ENCODE data around the gene EFNA5. TPM values are rescaled to one million over a fixed set of nuclear protein-coding genes. Genes with fewer than 3 reads are reported as not detected.

The EFNA5 gene
- total RNA-seq, 2 donors from 2014 or later = not detected

DNA sequence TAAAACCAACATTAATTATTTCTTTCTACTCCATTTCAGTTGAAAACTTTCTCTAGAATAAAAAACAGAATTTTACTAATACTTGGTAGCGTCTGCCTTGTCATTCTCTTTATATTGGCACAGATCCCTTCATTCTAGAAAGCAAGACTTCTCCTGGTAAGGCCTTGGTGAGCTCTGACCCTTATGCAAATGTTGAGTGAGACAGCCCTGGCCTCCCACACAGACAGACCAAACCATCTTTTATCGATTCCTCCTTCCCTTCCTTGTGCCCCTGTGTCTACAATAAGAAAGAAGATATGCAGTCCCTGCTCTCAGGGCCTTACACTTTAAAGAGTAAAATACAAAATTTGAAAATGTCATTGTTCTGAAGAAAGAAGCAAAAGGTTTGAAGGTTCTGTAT, 262.2 kb downstream of the EFNA5 start:
- Mint-ChIP-seq H3K27me3 (peaks cover 4% of the 10 kb centered on the region), H3K4me1 (no peaks in the 10 kb centered on the region), H3K9me3 (no peaks in the 10 kb centered on the region), H3K36me3 (ENCODE audit: low read depth) (no peaks in the 10 kb centered on the region), H3K27ac (no peak overlapping the region), H3K4me3 (no peak overlapping the region)
- ATAC-seq (replicated peaks) = no peak

DNA sequence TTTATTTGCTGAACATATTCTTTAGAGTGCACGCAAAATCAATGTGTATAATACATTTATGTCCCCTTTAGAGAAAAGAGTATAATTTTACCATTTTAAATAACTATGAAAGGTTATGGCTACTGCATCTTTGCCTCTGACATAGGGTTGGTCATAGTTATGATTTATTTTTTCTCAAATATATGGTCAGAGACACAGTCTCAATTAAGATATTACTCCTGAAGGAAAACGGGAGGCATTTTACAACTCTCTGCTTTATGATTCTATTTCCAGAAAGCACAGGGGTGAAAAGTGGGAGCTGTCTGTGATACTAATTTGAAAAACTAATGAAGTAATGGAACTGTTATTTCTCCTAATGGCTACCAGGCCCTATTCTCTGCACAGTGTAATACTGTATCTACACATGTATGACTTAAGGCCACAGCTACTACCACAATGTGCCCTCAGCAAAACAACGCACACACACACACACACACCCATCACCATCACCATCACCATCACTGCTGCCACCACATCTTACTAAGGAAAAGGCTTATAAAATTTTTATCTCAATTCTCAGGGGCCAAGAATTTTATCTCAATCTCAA, 262.9 kb downstream of the EFNA5 start:
- Mint-ChIP-seq H3K4me1 (no peaks in the 10 kb centered on the region), H3K27me3 (peaks cover 3% of the 10 kb centered on the region), H3K9me3 (no peaks in the 10 kb centered on the region), H3K36me3 (ENCODE audit: low read depth) (no peaks in the 10 kb centered on the region), H3K4me3 (no peak overlapping the region), H3K27ac (no peak overlapping the region)
- no peak for ATAC-seq (replicated peaks)

DNA sequence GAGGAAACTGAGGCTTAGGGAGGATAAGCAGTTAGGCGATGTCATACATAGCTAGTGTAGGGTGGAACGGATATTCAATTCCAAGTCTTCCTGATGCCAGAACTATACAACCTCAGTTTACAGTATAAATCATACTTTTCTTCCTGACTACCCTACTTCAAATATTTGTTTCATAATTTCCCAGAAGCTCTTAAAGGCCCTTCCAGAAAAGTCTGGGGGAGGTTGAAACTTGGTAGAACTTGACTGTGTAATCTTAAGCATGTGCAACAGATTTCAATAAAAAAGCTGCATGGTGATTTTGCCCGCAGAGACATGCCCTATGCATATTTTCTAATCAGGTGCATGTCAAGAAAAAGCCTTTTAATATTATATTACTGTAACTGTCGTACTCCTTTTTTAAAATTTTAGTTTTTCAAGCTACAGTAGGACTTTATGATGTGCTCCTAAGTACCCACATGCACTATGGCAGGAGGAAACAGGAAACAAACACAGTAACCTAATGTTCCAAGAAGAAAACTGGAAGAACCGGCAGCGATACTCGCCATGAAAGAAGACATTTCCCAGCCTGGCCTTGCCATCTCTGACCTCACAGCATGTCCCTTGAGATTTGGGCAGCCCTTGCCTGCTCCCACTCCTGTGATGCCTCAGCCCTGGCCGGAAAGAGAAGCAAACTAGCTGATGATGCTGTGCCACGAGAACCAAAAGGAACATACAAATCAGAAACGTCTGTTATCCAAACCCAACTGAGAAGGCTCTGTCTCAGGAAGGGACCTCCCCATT, 266.0 kb downstream of the EFNA5 start:
- Mint-ChIP-seq H3K4me3 (no peak overlapping the region), H3K36me3 (ENCODE audit: low read depth) (no peaks in the 10 kb centered on the region), H3K27me3 (no peaks in the 10 kb centered on the region), H3K9me3 (no peaks in the 10 kb centered on the region), H3K4me1 (no peaks in the 10 kb centered on the region), H3K27ac (no peak overlapping the region)
- ATAC-seq (replicated peaks) = no peak

DNA sequence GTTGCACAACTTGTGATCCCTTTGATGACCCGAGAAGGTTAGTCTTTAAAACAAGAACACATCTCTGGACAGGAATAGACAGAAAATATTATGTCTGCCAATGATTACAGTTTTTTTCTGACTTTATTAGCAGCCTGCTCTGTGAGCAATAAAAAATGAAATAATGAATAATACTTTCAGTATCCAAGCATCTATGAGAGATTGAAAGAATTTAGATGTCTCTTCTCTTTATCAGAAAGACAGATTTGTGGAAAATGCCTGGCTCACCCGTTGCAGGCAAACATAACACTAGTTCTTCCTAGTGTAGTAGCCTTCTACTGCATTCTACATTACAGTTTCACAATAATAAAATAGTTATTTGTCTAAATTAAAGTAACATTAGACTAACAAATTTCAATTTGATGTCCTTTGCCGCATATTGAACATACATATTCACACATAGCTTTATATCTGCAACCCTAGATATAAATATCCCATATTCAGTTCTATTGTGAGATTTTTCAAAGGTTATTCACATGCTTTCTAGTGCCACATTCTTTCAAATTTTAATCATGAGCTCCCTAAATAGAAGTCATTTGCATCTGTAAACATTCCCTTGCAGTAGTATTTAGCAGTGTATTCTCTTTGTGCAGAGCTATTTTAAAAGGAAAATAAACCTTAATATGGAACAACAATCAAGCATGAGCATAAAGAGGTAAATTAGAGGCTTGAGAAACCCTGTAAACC, 267.3 kb downstream of the EFNA5 start:
- H3K27ac Mint-ChIP-seq = no peak overlapping the region
- H3K9me3 Mint-ChIP-seq = no peaks in the 10 kb centered on the region
- peaks cover 5% of the 10 kb centered on the region for H3K27me3 Mint-ChIP-seq
- H3K36me3 Mint-ChIP-seq (ENCODE audit: low read depth) = no peaks in the 10 kb centered on the region
- no peak for ATAC-seq (replicated peaks)
- no peaks in the 10 kb centered on the region for H3K4me1 Mint-ChIP-seq
- no peak overlapping the region for H3K4me3 Mint-ChIP-seq

DNA sequence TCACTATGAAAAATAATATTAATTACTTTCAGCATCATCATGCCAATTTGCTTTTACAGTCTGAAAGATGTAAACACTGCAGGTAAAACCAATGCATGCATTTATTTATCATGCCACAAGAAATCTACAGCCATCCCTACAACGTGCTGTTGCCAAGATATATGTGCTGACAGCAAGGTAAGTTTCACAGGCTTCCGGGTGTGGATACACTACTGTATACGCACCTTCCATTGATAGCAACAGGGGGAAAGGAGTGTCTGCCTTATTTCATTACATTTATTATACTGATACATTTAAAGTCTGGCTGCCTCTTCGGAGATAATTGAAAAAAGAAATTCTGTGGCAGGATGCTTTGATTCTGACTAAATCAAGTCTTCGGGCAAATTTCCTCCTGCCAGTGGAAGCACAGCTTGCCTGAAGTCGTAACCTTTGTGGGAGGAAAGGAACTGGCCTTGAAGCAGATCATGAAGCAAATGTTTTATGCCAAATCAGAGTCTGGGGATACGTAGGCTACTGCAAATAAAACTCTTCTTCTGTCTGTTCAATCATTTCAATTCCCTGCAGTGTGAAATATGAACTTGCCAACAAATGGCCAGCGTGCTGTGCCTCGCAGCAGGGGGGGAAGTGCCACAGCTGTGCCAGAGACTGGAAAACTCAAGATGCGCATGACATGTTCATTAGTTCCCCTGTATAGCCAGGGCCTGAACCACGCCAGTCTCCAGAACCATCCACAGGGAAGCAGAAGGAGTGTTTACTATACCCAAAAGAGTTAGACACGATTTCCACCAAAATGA, 268.1 kb downstream of the EFNA5 start:
- Mint-ChIP-seq H3K36me3 (ENCODE audit: low read depth) (no peaks in the 10 kb centered on the region), H3K27ac (no peak overlapping the region), H3K27me3 (peaks cover 9% of the 10 kb centered on the region), H3K4me3 (no peak overlapping the region), H3K4me1 (no peaks in the 10 kb centered on the region), H3K9me3 (no peaks in the 10 kb centered on the region)
- ATAC-seq (replicated peaks) = no peak

DNA sequence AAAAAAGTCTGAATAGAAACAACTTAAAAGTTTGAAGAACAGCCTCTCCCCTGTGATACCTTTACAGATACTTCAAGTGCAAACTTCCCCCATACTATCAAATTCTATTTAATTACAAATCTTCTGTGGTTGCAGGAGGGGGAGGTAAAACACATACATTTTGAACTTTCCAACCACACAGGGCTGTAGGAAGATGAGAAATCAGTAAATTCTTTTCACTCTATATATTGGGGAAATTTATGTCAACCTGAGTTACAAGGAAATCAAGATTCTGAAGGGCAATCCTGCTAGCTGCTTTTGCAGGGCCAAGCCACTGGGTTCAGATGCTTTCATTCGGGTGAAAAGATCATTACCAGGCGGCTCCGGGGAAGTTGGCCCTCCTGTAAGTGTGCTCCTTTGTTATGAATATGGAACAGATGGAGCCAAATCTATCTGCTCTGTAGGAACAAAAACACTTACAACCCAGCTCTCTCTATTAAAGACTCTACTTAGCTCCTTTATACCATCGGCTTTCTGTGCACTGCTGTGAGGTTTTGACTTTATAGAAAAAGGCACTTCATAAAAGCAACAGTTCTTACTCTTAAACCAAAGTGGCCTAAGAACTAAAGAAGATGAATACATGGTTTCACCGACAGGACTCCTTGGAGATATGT, 269.1 kb downstream of the EFNA5 start:
- Mint-ChIP-seq H3K27me3 (peaks cover 9% of the 10 kb centered on the region), H3K4me3 (no peak overlapping the region), H3K9me3 (no peaks in the 10 kb centered on the region), H3K4me1 (no peaks in the 10 kb centered on the region), H3K27ac (no peak overlapping the region), H3K36me3 (ENCODE audit: low read depth) (no peaks in the 10 kb centered on the region)
- ATAC-seq (replicated peaks) = peak; percentile 35

DNA sequence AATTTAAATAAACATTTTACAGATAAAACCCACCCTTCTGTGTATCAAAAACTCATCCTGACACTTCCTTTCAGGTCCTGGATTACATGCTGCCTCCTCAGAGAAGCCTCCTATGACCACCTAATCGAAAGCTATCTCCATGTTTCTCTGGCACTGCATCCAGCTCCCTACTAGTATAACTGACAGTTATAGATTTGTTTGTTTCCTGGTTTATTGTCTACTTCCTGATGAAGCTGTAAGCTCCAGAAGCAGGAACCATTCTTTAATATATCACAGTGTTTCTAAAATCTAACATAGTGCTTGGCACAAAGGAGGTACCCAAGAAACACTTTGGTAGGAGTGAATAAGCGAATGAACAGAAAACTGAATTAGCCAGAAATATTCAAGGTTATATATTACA, 270.4 kb downstream of the EFNA5 start:
- Mint-ChIP-seq H3K4me3 (no peak overlapping the region), H3K27ac (no peak overlapping the region), H3K4me1 (no peaks in the 10 kb centered on the region), H3K9me3 (no peaks in the 10 kb centered on the region), H3K36me3 (ENCODE audit: low read depth) (no peaks in the 10 kb centered on the region), H3K27me3 (peaks cover 9% of the 10 kb centered on the region)
- no peak for ATAC-seq (replicated peaks)

DNA sequence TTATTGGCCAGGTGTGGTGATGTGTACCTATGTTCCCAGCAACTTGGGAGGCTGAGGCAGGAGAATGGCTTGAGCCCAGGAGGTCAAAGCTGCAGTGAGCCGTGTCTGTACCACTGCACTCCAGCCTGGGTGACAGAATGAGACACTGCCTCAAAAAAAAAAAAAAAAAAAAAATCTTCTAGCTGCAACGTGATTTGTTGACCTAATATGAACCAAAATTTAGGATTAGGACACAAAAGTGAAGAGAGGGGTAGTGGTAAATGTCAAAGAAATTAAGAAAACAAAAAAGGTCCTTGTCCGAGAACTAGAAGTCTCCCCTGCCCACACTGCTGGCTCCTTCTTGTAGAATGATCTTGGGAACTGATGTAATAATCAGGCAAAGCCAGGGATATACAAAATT, 272.0 kb downstream of the EFNA5 start:
- Mint-ChIP-seq H3K4me3 (no peak overlapping the region), H3K36me3 (ENCODE audit: low read depth) (no peaks in the 10 kb centered on the region), H3K4me1 (no peaks in the 10 kb centered on the region), H3K27ac (no peak overlapping the region), H3K27me3 (peaks cover 9% of the 10 kb centered on the region), H3K9me3 (no peaks in the 10 kb centered on the region)
- ATAC-seq (replicated peaks) = no peak

DNA sequence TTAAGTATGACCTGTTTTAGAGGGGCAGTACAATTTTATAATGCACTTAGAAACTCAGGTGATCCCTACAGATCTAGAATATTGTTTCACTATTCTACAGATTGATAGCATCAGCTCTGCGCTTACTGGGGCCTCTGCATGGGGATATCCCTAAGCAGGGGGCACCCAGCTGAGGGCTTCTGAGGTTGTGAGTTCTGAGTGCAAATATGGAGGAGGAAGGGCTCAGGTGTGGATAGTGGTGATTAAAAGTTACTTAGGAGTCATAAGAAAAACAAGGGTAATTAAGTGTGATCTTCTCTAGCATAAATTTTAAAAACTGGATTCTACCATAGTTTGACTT, 274.4 kb downstream of the EFNA5 start:
- Mint-ChIP-seq H3K4me1 (no peaks in the 10 kb centered on the region), H3K36me3 (ENCODE audit: low read depth) (no peaks in the 10 kb centered on the region), H3K27me3 (peaks cover 9% of the 10 kb centered on the region), H3K4me3 (no peak overlapping the region), H3K27ac (no peak overlapping the region), H3K9me3 (no peaks in the 10 kb centered on the region)
- ATAC-seq (replicated peaks) = no peak

DNA sequence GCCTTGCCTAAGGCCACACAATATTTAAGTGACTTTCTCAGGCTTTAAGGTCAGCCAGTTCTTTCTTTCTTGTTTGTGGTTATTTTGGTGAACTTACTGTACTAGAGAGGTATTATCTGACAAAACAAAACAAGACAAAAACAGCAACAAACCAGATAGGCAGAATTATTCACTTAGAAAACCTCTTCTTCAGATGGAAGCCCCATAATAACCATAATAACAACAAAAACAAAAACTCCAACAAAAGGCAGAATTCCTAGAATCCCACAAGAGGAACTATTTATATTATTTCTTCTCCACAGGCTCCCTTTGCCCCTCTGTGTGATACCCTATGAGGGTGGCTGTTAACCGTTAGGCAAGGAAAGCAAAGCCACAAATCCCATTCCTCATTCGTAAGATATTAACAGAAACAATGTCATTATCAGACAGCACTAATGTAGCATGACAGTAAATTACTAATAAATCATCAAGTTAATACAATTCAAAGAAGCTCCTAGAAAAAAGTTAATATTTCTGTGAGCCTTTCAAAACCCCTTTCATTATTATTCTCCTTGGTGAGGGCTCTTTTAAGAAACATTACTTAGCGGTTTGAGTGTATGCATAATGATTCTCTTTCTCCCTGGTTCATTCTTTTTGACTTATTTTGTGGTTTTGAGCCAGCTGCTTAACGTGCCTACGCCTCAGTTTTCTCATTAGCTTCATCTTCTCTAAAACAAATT, 274.9 kb downstream of the EFNA5 start:
- H3K4me3 Mint-ChIP-seq = no peak overlapping the region
- peaks cover 9% of the 10 kb centered on the region for H3K27me3 Mint-ChIP-seq
- no peak overlapping the region for H3K27ac Mint-ChIP-seq
- H3K9me3 Mint-ChIP-seq = no peaks in the 10 kb centered on the region
- ATAC-seq (replicated peaks) = peak; percentile 40
- no peaks in the 10 kb centered on the region for H3K36me3 Mint-ChIP-seq (ENCODE audit: low read depth)
- no peaks in the 10 kb centered on the region for H3K4me1 Mint-ChIP-seq

DNA sequence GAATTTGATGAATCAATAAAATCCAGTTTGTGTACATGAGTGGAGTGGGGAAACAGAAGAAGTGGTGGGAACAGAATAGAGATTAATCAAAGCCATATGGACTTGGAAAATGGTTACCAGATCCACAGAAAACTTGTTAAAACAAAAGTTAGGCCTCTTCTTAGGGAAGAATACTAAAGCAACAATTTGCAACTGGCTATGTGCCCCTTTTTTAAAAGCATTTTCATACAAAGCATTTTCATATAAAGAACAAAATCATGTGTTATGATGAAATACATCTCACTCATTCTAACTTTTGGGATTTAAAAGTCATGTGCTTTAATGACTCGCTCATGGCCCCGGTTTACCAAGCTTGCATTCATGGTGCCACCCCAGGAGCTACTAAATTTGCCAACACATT, 276.9 kb downstream of the EFNA5 start:
- H3K4me1 Mint-ChIP-seq = peaks cover 11% of the 10 kb centered on the region
- no peak overlapping the region for H3K27ac Mint-ChIP-seq
- no peak for ATAC-seq (replicated peaks)
- no peaks in the 10 kb centered on the region for H3K36me3 Mint-ChIP-seq (ENCODE audit: low read depth)
- H3K9me3 Mint-ChIP-seq = no peaks in the 10 kb centered on the region
- H3K27me3 Mint-ChIP-seq = peaks cover 6% of the 10 kb centered on the region
- no peak overlapping the region for H3K4me3 Mint-ChIP-seq

DNA sequence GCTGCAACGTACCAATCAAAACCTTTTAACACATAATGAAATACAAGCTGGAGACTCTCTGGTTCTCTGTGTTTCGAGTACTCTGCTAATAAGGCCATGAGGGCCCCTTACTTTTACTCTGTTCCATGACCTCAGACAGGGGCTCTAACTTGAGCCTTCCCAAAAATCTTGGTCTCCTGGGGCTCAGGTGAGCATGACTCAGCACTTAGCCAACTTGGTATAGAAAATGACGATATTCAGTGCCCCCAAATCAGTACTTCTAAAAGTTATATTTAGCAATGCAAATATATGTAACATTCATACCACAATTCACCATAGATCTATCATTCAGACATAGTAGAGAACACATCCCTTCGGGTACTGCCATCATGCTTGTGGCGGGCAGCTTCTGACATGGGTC, 278.9 kb downstream of the EFNA5 start:
- ATAC-seq (replicated peaks) = no peak
- no peaks in the 10 kb centered on the region for H3K36me3 Mint-ChIP-seq (ENCODE audit: low read depth)

DNA sequence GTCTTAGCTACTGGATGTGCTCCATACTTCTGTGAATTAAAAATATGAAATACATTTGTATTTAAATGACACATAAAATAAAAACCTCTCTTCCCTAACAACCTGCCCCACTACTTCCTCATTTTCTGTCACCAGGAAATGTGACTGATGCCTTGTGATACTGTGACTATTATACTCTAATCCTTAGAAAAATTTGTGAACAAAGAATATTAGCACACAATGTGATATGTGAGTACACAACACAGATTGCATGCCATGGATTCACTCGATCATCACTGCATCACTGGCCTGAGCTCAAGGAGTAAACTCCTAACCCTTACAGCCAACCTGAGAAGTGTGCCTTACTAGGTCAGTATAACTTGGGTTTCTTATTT, 281.0 kb downstream of the EFNA5 start:
- H3K4me1 Mint-ChIP-seq = peaks cover 25% of the 10 kb centered on the region
- peaks cover 3% of the 10 kb centered on the region for H3K27me3 Mint-ChIP-seq
- H3K36me3 Mint-ChIP-seq (ENCODE audit: low read depth) = no peaks in the 10 kb centered on the region
- H3K9me3 Mint-ChIP-seq = no peaks in the 10 kb centered on the region
- no peak overlapping the region for H3K27ac Mint-ChIP-seq
- ATAC-seq (replicated peaks) = no peak
- no peak overlapping the region for H3K4me3 Mint-ChIP-seq

More for the DNA sequence above, 278.9 kb downstream of the EFNA5 start:
- H3K27ac Mint-ChIP-seq = no peak overlapping the region
- no peak overlapping the region for H3K4me3 Mint-ChIP-seq
- H3K9me3 Mint-ChIP-seq = no peaks in the 10 kb centered on the region
- no peaks in the 10 kb centered on the region for H3K27me3 Mint-ChIP-seq
- H3K4me1 Mint-ChIP-seq = peaks cover 25% of the 10 kb centered on the region
